Suprapubic skin (tissue), 4 donors: ENCODE data around the gene ATF7. TPM values are rescaled to one million over a fixed set of nuclear protein-coding genes. Genes with fewer than 3 reads are reported as not detected.

ENCODE experiments used
- DNase-seq, 2 donors: peaks; one replicate each; pipeline ENCODE4 v3.0.0-alpha.2; 2019; ENCODE audit warnings: low spot score in 2 of 2
- H3K27ac ChIP-seq: fragments of 200-600 bp; sonication (generic); one replicate; pipeline ENCODE4 v1.5.1; 2019
- H3K27me3 ChIP-seq: fragments of 200-600 bp; sonication (generic); one replicate; pipeline ENCODE4 v1.5.1; 2019
- H3K36me3 ChIP-seq: fragments of 200-600 bp; sonication (generic); one replicate; pipeline ENCODE4 v1.5.1; 2019
- H3K4me1 ChIP-seq: fragments of 200-600 bp; sonication (generic); one replicate; pipeline ENCODE4 v1.5.1; 2019
- H3K4me3 ChIP-seq: fragments of 200-600 bp; sonication (generic); one replicate; pipeline ENCODE4 v1.5.1; 2019; ENCODE audit warnings: mild to moderate bottlenecking
- H3K9me3 ChIP-seq: fragments of 200-600 bp; sonication (generic); one replicate; pipeline ENCODE4 v1.5.1; 2019
- EP300 ChIP-seq: sonication (generic); formaldehyde crosslinking; IDR thresholded peaks from one replicate; pipeline ENCODE4 v1.6.1; 2017; ENCODE audit warnings: antibody characterized with exemption
- POLR2A ChIP-seq, 2 donors: fragments of 450-650 bp; IDR thresholded peaks; one replicate each; pipeline ENCODE4 v1.6.1; 2017; ENCODE audit warnings: antibody characterized with exemption in 2 of 2, mild to moderate bottlenecking in 2 of 2, moderate library complexity in 2 of 2
- POLR2AphosphoS5 ChIP-seq, 3 donors: sonication (generic); formaldehyde crosslinking; IDR thresholded peaks; one replicate each; pipeline ENCODE4 v1.6.1; 2017; ENCODE audit warnings: antibody characterized with exemption in 3 of 3
- WGBS: methylation state at CpG from one replicate; pipeline ENCODE4 v1.1.5; 2018; 5-methylcytosine and 5-hydroxymethylcytosine counted together
- total RNA-seq, 4 donors: library from RNA; depleted of rRNA; stranded (reverse); fragments of >200 nt; gene quantifications; one replicate each; pipeline ENCODE4 v1.1.0, GENCODE V29; 2016
- TF ChIP-seq, protein P1 (sequence below), 2 donors: fragments of 200-600 bp in 1 of 2; fragments of 450-650 bp in 1 of 2; sonication (generic) in 1 of 2; IDR thresholded peaks; one replicate each; pipeline ENCODE4 v1.5.1; 2016 to 2019; ENCODE audit warnings: antibody characterized with exemption in 2 of 2, mild to moderate bottlenecking in 1 of 2, moderate library complexity in 1 of 2

ATF7 gene
- total RNA-seq, 4 donors from 2014 or later, result 26.7 to 60.7 (median 40.5) TPM

DNA sequence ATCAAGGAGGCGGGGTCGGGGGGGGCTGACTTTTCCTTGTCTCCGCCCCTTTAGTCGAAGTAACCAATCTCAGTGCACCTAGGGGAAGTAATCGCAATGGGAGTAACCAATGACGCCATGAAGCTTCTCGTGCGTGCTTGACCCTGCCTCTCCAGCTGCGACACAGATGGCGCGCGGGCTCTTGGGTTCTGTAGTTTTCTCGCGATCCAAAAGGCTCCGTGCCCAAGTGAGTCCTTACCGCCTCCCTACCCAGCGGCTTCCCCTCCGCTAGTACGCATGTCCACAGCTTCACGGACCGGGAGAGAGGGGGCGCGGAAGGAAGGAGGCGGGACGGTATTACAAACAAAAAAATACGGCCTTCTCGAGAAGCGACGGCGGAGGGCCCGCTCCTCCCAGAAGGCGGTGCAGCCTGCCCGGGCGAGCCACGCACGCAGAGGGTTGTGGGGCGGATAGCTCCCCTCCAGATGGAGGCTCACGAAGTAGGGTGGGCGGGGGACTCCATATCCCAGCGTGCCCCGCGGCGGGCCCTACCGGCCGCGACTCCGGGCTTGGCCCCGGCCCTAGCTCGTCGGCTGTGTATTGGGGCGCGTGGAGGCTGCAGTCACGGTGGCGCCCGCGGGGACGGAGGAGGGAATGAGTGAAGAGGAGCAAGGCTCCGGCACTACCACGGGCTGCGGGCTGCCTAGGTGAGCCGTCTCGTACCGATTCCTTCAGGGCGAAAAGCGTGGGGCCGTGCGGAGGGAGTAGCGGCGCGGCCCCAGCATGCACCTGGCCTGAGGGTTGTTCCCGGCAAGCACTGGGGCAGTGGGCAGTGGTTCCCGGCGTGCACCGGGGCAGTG, 125.2 kb downstream of the ATF7 start, which contains the start of gene TARBP2:
Gene TARBP2, plus strand, starts transcription at position 508 of the 839 bp plus-strand sequence. Its CDS starts 126 bp downstream, at position 634.
- H3K36me3 ChIP-seq, result peaks cover 14% of the 10 kb centered on the region
- under 1% methylated on average over 44 of the region's 74 CpGs for WGBS
- TF ChIP-seq EP300 (no peak), POLR2A (IDR thresholded peaks at IDR 0.05) (no peak), POLR2AphosphoS5 (IDR thresholded peaks at IDR 0.05) (peak; percentile 65 to 86 (median 69))
- TF ChIP-seq, protein P1, sequence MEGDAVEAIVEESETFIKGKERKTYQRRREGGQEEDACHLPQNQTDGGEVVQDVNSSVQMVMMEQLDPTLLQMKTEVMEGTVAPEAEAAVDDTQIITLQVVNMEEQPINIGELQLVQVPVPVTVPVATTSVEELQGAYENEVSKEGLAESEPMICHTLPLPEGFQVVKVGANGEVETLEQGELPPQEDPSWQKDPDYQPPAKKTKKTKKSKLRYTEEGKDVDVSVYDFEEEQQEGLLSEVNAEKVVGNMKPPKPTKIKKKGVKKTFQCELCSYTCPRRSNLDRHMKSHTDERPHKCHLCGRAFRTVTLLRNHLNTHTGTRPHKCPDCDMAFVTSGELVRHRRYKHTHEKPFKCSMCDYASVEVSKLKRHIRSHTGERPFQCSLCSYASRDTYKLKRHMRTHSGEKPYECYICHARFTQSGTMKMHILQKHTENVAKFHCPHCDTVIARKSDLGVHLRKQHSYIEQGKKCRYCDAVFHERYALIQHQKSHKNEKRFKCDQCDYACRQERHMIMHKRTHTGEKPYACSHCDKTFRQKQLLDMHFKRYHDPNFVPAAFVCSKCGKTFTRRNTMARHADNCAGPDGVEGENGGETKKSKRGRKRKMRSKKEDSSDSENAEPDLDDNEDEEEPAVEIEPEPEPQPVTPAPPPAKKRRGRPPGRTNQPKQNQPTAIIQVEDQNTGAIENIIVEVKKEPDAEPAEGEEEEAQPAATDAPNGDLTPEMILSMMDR (IDR thresholded peaks at IDR 0.05), result no peak
- peaks cover 77% of the 10 kb centered on the region for H3K4me1 ChIP-seq
- peak within 1 kb of the TSS; percentile 72 for H3K4me3 ChIP-seq
- peak within 1 kb of the TSS; percentile 99 for H3K27ac ChIP-seq
- H3K27me3 ChIP-seq, result no peaks in the 10 kb centered on the region
- no peaks in the 10 kb centered on the region for H3K9me3 ChIP-seq
- DNase-seq, result peak; percentile 99 to 100

DNA sequence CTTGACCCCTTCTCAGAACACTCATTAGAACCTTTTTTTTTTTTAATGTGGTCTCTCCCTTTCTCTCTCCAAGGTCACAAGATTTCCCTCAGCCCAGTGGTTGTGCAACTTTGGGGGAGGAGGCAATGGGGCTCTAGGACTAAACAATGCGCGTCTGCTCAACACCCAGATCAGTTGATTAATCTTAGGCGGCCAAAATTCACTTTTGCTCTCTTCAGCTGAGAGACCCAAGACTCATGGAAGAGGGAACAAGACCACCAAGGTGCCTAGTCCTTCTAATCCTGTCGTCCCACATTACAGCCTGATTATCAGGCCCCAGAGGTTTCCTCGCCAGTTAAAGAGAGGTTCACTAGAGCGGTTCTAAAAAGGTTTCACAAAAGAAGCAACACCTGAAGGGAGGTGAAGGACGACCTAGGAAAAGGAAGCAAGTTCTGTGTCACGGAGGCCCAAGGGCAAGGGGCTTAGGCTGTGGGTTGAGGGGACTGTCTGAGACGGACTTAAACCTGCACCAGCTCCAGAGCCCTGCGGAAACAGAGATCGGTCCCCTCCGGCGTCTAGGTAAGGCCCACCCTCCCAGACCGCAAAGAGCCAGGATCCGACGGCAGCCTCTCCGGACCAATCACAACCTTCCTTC, 125.9 kb downstream of the ATF7 start:
- peaks cover 8% of the 10 kb centered on the region for H3K36me3 ChIP-seq
- peak overlapping the region; percentile 99 for H3K27ac ChIP-seq
- peak in 1 of 2 donors; percentile 92 for DNase-seq
- no peaks in the 10 kb centered on the region for H3K27me3 ChIP-seq
- peak overlapping the region; percentile 72 for H3K4me3 ChIP-seq
- peak; percentile 67 to 80 (median 76) for TF ChIP-seq POLR2AphosphoS5 (IDR thresholded peaks at IDR 0.05)
- peak; percentile 88 to 97 for TF ChIP-seq POLR2A (IDR thresholded peaks at IDR 0.05)
- TF ChIP-seq, protein P1 (IDR thresholded peaks at IDR 0.05), result no peak
- WGBS, result under 1% methylated on average over 17 of the region's 17 CpGs
- H3K4me1 ChIP-seq, result peaks cover 82% of the 10 kb centered on the region
- no peaks in the 10 kb centered on the region for H3K9me3 ChIP-seq

DNA sequence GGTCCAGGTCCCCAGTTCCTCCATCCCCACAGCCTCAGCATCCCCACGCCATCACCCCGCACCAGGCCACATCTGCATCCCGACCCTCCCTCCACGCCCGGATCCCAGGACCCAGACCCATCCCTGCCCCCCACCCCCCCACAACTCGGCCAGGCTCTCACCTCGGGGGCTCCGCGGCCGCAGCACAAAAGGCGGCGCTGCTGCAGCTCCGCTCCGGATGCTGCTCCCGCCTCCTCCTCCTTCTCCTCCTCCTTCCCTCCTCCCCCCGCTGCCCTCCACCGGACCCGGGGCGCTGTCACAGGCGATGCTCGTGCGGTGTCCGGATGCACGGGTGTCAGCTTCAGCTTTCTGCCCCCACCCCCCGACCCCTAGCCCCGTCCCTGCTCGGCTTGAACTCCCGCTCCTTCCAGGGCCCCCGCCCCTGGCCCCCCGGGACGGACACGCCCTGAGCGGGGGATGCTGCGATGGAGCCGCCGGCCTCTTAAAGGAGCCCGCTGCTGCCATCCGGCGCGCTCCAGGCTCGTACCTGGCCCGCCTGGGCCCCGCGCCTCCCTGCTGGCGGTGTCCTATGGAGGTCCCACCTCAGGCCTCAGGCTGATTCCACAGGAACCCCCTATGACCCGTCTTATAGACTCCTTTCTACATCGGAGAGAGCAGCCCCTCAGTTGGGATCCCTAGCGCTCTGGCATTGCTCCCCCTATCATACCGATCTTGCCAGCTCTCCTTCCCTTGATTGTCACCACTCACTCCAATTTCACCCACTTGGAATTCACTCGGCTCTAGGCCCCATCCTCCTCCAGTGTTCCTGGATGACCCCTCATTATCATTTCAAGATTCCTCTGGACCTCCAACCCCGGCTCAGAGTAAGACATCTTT, 126.7 kb downstream of the ATF7 start, which contains the start of gene MAP3K12:
Gene MAP3K12, minus strand, starts transcription at position 193 of the 876 bp plus-strand sequence. CDS start 12,067 bp downstream, outside the sequence.
- H3K9me3 ChIP-seq, result no peaks in the 10 kb centered on the region
- no peak for TF ChIP-seq EP300
- TF ChIP-seq, protein P1 (IDR thresholded peaks at IDR 0.05), result no peak
- no peak for TF ChIP-seq POLR2AphosphoS5 (IDR thresholded peaks at IDR 0.05)
- no peak for TF ChIP-seq POLR2A (IDR thresholded peaks at IDR 0.05)
- DNase-seq, result peak; percentile 86 to 88
- peaks cover 6% of the 10 kb centered on the region for H3K36me3 ChIP-seq
- under 1% methylated on average over 39 of the region's 51 CpGs for WGBS
- H3K27ac ChIP-seq, result peak within 1 kb of the TSS; percentile 99
- no peaks in the 10 kb centered on the region for H3K27me3 ChIP-seq
- peak within 1 kb of the TSS; percentile 72 for H3K4me3 ChIP-seq
- H3K4me1 ChIP-seq, result peaks cover 74% of the 10 kb centered on the region

DNA sequence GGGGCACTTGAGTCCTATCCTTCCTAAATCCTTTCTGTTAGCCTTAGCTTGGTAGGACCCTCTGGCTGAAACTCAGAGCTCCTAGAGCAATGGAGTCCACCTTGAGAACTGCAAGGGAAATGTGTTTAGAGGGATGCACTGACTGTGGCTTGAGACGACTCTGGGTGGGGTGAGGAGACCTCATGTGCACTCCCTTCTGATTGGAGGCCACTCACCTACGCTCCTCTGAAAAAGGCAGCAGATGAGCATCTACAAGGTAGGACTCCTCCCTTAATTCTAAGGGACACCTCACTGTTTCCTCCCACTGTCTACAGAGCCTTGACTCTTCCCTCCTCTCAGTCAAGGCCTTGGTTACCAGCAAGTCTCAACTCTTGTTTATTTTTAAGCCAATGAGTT, 127.9 kb downstream of the ATF7 start:
- 83% methylated on average over 2 of the region's 2 CpGs for WGBS
- no peak for DNase-seq
- H3K9me3 ChIP-seq, result no peaks in the 10 kb centered on the region
- no peak for TF ChIP-seq POLR2AphosphoS5 (IDR thresholded peaks at IDR 0.05)
- TF ChIP-seq, protein P1 (IDR thresholded peaks at IDR 0.05), result no peak
- TF ChIP-seq EP300, result no peak
- no peak for TF ChIP-seq POLR2A (IDR thresholded peaks at IDR 0.05)
- H3K27ac ChIP-seq, result peak overlapping the region; percentile 99
- no peaks in the 10 kb centered on the region for H3K36me3 ChIP-seq
- peak overlapping the region; percentile 72 for H3K4me3 ChIP-seq
- peaks cover 78% of the 10 kb centered on the region for H3K4me1 ChIP-seq
- no peaks in the 10 kb centered on the region for H3K27me3 ChIP-seq
